Measurements from ENCODE around the gene TGFBR3.

GRCh38 chr1:91754348-91754747 is 131.6 kb downstream of the TGFBR3 start:
- TF ChIP-seq CTCF (IDR thresholded peaks at IDR 0.05; ENCODE audit: insufficient read depth, low read depth, low read length) (no peak), EZH2 (IDR thresholded peaks at IDR 0.05; ENCODE audit: insufficient read depth, low read length) (no peak)

Measured in astrocyte (in vitro differentiated cells and primary cell).